Activated naive CD8-positive, alpha-beta T cell treated with anti-CD3 and anti-CD28 coated beads, Interleukin-2, amount 50 U/mL, for 16 hours (primary cell): Measurements from ENCODE around the gene MYL12A.

ENCODE experiments used
- DNase-seq: peaks from one replicate; pipeline ENCODE4 v3.0.0-alpha.2; 2020; ENCODE audit warnings: low read depth, low spot score

MYL12A gene

DNA sequence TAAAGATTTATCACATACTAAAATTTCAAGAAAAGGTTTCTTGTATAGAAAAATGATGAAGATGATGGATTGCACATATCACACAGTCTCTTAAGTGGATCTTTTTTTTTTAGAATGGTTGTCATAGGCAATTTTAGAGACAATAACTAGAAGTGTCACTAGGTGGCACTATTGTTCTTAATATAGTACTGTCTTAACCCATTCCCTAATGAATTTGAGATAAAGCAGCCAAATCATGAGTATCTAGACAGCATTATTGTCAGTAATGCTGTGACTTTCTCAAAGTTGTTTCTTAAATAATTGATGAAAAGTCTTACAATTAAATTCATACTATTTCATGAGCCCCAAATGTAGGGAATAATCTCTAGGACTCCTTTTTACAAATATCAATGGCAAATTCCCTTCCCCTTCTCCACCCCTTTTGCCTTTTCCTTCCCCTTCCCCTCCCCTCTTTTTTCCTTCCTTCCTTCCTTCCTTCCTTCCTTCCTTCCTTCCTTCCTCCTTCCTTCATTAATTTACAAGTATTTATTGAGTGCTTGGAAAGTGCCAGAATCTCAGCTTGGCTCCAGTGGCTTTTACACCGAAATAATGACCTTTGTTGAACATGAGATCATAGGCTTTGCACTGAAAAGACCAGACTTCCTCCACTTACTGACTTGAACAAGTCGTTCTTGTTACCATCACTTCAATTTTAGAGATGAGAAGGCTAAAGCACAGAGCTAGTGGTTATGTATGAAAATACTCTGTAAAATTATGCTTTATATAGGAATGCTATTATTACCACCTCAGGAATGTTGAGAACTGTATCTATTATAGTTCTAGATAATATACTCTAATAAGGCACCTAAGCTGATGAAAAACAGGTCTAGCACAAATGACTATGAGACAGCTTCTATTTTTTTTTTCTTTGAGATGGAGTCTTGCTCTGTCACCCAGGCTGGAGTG, 34.1 kb downstream of the MYL12A start:
- no peak for DNase-seq

DNA sequence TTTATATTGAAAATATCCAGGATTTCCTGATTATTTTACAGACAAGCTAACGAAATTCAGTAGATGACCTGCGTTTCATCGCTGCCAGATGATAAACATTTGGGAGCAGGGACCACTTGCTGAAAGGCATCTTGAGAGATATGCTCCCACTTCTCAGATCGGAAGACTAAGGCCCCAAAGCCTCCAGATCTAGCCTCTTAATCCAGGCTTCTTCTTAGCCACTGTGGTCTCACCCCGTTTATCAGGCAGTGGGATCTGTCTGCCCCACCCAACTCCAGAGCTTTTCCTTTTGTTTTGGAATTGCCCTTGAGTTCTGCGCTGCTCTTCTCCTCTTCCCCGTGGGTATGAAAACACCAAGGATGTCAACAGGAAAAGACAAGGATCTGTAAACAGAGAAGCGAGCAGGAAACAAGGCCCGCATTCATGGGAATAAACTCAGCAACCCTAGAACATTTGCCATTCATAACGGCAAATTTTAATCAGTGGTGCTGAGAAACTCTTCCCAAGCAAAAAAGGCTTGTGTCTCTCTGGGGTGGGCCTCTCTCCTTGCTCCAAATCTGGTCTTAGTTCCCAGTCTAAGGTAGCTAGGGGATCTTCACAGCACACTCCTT, 35.8 kb downstream of the MYL12A start:
- no peak for DNase-seq

DNA sequence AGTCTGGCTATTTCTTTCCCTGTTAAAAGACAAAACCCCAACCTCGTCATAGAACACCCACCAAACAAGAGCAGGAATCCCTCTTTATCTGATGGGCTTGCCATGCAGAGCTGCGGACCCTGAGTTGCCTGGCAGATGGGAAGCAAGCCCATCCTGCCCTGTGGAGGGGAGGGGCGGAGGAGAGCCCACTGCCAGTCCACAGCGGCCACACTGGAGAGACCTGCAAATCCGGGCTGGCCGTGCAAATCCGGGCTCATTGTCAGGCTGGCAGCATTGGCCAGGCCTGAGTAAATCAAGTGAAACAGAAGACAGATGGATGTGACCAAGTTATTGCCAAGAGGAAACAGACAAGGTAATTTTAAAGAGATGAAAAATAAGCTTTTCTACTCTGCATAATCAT, 36.3 kb downstream of the MYL12A start:
- no peak for DNase-seq

DNA sequence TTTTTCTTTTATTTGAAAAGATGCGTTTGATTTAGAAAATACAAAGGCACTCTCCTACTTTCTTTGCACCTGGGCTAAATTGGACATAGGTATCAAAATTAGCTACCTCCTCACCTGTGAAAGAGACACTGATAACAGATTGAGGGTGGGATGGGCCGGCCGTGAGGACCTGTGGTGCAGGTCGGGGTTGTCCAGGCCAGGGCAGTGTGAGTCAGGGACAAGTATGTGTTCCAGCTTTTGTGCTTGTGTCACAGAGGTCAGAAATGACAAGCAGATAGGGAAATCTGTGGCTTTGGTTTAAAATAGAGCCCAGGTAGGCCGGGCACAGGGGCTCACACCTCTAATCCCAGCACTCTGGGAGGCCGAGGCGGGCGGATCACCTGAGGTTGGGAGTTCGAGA, 36.9 kb downstream of the MYL12A start:
- DNase-seq, result no peak

DNA sequence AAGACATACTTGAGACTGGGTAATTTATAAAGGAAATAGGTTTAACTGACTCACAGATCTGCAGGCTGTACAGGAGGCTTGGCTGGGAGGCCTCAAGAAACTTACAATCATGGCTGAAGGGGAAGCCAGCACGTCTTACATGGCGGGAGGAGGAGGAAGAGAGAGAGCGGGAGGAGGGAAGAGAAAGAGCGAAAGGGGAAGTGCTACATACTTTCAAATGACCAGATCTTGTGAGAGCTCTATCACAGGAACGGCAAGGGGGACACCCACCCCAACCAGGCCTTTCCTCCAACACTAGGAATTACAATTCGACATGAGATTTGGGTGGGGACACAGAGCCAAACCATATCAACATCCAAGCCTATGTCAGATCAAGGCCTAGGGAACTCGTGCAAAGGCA, 38.6 kb downstream of the MYL12A start:
- DNase-seq, result no peak

DNA sequence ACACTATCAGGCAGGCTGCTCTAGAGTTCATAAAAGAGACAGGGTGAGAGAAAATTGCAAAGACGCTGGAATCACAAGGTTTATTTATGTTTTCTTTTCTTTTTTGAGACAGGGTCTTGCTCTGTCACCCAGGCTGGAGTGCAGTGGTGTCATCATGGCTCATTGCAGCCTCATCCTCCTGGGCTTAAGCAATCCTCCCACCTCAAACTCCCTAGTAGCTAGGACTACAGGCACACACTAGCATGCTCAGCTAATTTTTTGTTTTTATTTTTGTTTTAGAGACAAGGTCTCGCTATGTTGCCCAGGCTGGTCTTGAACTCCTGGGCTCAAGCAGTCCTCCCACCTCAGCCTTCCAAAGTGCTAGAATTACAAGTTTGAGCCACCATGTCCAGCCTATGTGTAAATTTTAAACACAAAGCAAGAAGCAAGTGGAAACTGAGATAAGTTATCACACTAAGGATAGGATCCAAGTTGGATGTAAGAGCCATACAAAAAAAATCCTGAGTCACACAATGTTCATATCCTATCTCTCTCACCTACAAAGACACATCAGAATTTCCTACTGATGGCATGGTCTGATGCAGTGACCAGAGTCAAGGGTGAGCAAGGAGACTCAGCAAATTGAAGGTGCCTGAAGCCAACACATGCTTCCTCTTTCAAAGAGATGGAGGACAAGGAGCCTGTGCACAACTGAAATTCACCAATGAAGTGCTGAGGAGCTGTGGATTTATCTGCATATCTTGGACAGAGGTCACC, 45.8 kb downstream of the MYL12A start:
- DNase-seq, result no peak

DNA sequence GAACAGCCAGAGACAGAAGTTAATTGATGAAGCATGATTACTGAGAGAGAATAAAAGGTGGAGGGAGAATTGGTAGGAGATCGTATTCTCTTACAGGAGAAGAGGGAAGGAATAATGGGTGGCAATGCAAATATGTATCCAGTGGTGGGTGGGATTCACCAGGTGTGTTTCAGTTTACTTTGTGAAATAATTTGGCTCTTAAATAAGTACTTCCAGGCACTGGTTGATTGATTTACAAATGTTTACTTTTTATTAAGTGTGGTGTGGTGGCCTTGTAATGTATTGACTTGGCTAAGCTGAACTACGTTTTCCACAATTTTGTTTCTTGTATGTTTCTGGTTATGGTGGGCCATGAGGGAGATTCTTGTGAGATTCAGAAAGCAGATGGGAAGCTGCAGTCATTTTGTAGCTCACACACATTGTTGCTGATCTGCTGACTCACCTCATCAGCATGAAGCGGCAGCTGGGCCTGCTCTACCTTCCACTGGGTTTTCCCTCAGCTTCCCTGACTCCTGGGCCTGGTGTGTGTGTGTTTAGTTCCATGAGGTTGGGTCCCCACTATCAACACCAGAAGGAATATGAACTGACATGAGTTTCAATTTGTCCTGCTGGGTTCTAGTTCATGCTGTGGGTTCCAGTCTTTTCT, 47.0 kb downstream of the MYL12A start:
- no peak for DNase-seq

DNA sequence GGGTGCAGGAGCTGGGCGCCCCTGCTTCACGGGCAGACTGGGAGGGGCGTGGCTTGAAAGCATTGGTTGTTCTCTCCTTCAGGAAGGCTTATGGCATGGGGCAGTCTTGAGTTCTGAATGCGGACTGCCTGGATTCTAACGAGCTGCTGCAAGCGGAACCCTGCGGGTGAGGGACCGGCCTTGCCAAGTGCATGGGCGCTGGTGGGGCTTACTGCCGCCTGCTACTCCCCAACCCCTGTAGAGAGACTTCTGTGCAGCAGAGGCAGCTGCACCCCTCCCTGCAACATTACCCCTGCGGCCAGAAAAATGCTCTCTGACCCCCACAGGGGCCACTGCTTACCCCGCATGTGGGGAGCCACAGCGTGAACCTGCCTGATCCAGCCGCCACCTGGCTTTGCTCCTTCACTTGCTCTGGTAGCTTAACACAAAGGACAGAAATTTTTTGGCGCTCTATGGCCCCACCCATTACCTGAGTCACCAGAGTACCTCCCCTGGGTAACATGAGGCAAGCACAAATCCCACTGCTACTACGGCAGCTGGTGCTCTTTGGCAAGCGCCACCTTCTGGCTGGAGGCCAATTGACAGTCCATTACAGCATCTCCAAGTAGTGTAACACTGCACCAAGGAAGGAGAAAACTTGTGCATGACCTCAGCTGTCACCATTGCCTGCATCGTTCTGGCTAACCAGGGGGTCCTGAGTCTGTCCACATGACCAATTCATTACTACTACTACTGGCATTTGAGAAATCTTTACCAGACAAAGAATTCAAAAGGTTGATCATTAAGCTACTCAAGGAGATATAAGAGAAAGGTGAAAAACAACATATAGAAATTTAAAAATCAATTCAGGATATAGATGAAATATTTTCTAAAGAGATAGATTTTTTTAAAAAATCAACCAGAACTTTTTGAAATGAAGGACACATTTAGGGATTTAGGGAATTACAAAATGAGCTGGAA, 49.7 kb downstream of the MYL12A start:
- peak; percentile 85 for DNase-seq

DNA sequence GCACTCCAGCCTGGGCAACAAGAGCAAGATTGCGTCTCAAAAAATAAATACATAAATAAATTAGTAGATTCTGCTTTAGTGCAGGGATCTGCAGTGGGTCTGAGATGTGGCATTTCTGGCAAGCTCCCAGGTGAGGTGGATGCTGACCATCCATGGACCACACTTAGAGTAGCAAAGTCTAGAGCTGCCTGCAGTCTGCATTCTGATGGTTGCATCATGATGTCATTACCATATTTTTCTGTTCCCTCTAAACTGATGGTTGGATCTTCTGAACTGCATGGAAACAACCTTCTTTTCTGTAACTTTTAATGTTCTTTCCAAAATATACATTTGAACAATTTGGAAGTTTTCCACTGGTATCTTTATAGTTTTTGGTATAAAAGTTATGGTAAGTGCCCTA, 57.2 kb downstream of the MYL12A start:
- DNase-seq, result no peak

- DNase-seq, result no peak
Measured at GRCh38 chr18:3305354-3305762, 57.8 kb downstream of the MYL12A start.
